ENCODE data around the gene ARPIN. TPM values are rescaled to one million over a fixed set of nuclear protein-coding genes. Genes with fewer than 3 reads are reported as not detected.

The ARPIN gene
- total and polyA plus RNA-seq, 9 of the 15 experiments (the other 6 are each of a cell fraction or from before 2014, with no cell fraction given), result not detected

- BruUV-seq (replicated peaks), result no TSS peak
- Histone ChIP-seq H2AFZ (ENCODE audit: low read depth, low read length) (no peak overlapping the region), H3K4me1 (replicated peaks in 1 of 2; ENCODE audit: control insufficient read depth in 2 of 2, insufficient read depth in 2 of 2, low read length in 2 of 2) (no peaks in the 10 kb centered on the region), H3K27ac (ENCODE audit: extremely low read depth, low read depth, low read length) (no peak overlapping the region), H3K36me3 (ENCODE audit: control insufficient read depth, insufficient read depth, low read length) (peaks cover 39% of the 10 kb centered on the region), H3K4me3 (no peak overlapping the region), H3K9ac (ENCODE audit: insufficient read depth in 1 of 2, low read depth in 2 of 2, low read length in 2 of 2) (no peak overlapping the region), H3K9me3 (replicated peaks; ENCODE audit: control insufficient read depth, insufficient read depth, low read depth, low read length) (no peaks in the 10 kb centered on the region), H4K20me1 (replicated peaks; ENCODE audit: control insufficient read depth, insufficient read depth, low read length) (no peaks in the 10 kb centered on the region), H3K27me3 (ENCODE audit: control insufficient read depth in 2 of 2, insufficient read depth in 2 of 2, low read length in 2 of 2) (no peaks in the 10 kb centered on the region), H3K79me2 (ENCODE audit: control insufficient read depth, insufficient read depth, low read length) (no peaks in the 10 kb centered on the region), H3K4me2 (ENCODE audit: insufficient read depth, low read length) (no peak overlapping the region), H3K9me1 (ENCODE audit: control insufficient read depth, insufficient read depth, low read length) (no peaks in the 10 kb centered on the region)
- DNase-seq (ENCODE audit: extremely low read depth in 1 of 4, low spot score in 3 of 4), result no peak
- CTCF ChIA-PET (ENCODE audit: low intra/inter-chr PET ratio), result no interaction called here
- ATAC-seq, result no peak
- intact Hi-C loops (cut with micrococcal nuclease), result no loop called here
- no peak for FAIRE-seq
- 85% methylated on average over 5 of the region's 5 CpGs for WGBS (ENCODE audit: insufficient coverage, low coverage, missing lambda C conversion rate)
- POLR2A ChIA-PET, result no interaction called here
- in situ Hi-C loops (cut with MboI), result no loop called here
- TF ChIP-seq TOE1 (IDR thresholded peaks at IDR 0.05; ENCODE audit: borderline replicate concordance) (no peak), TOE1 (CRISPR knock-in tag; IDR thresholded peaks at IDR 0.05; ENCODE audit: borderline replicate concordance, low read depth) (no peak), ZFPM2 (CRISPR knock-in tag; IDR thresholded peaks at IDR 0.05) (no peak), ZBTB34 (CRISPR knock-in tag; IDR thresholded peaks at IDR 0.05) (no peak), ZFP91 (CRISPR knock-in tag; IDR thresholded peaks at IDR 0.05) (no peak), MCM7 (IDR thresholded peaks at IDR 0.05) (no peak), CBX5 (IDR thresholded peaks at IDR 0.05; ENCODE audit: borderline replicate concordance, low read depth) (no peak), MTA3 (IDR thresholded peaks at IDR 0.05; ENCODE audit: borderline replicate concordance) (no peak), E2F3 (CRISPR knock-in tag; IDR thresholded peaks at IDR 0.05) (no peak), ZNF696 (CRISPR knock-in tag; conservative IDR thresholded peaks at IDR 0.05) (no peak), PCBP2 (IDR thresholded peaks at IDR 0.05; ENCODE audit: low read depth, low read length, poor library complexity, severe bottlenecking) (no peak), E4F1 (CRISPR knock-in tag; IDR thresholded peaks at IDR 0.05; ENCODE audit: borderline replicate concordance) (no peak)
Observed at GRCh38 chr15:89870006-89870405, 42.7 kb downstream of the ARPIN start.
